Glomerular visceral epithelial cell (primary cell): ENCODE data around the gene CDK7.
A peak's percentile ranks its signal among the peaks of the same experiment; 100 is the strongest.

ENCODE experiments used
- DNase-seq: peaks from one replicate; pipeline ENCODE4 v3.0.0-alpha.2; 2016; ENCODE audit errors: extremely low spot score

Gene CDK7

DNA sequence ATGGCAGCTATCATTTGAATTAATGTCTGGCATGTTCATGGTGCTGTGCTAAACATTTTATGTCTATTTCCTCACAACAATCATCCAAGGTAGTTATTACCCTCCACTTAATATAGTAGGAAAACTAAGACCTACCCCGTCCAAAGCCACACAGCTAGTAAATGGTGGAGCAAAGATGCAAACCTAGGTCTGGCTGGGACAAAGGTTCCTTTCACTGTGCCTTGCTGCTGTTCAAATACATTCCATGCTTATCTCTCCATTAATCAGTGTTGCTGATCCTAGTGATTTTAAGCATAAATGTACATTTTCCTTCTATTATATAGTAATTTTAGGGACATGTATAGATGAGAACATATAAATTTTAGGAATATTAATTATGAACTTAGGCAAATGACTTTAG, 59.2 kb downstream of the CDK7 start:
- DNase-seq = no peak

DNA sequence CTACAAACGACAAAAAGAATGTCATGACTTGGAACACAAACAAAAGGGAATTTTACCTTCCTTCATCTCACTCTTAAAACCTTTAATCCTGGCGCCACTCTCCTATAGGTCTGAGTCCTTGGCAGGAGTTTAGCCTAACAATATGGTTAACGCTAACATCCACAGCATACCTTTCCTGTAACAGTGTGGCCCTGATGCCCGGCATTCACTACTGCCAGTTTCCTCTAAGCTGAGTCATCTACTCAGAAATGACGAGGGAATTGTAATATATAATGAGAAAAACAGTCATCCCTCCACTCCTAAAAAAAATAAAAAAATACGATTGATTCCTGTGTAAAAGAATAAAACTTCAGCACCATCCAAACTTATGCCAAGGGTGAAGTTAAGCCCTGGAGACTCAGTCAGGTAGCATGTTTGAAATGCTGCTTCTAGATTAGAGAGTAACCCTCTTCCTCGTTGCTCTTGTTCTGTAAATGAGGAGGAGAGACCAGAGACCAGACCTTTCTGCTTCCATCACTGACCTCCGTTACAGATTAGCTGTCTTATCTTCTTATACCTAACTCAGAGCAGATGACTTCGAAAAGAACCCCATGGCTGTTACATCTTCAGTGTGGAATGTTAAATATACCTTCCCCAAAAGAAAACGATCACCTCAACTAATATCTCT, 60.5 kb downstream of the CDK7 start:
- DNase-seq = peak; percentile 34

DNA sequence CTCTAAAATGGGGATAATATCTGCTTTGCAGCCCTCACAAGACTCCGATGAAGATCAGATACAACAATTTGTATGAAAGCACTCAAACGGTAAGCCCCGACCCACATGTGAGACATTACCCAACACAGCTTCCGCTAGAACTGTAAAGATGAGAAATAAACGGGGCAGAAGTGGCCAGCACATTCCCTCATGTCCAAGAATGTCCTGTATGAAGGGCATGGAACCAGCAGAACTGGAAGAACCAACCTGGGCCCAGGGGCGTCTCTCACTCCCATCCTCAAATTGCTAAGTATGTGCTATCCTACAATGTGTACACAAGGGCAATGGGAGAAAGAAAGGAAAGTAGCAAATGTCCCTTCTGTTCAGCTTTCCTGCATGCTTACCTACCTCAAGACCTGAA, 64.9 kb downstream of the CDK7 start:
- no peak for DNase-seq

DNA sequence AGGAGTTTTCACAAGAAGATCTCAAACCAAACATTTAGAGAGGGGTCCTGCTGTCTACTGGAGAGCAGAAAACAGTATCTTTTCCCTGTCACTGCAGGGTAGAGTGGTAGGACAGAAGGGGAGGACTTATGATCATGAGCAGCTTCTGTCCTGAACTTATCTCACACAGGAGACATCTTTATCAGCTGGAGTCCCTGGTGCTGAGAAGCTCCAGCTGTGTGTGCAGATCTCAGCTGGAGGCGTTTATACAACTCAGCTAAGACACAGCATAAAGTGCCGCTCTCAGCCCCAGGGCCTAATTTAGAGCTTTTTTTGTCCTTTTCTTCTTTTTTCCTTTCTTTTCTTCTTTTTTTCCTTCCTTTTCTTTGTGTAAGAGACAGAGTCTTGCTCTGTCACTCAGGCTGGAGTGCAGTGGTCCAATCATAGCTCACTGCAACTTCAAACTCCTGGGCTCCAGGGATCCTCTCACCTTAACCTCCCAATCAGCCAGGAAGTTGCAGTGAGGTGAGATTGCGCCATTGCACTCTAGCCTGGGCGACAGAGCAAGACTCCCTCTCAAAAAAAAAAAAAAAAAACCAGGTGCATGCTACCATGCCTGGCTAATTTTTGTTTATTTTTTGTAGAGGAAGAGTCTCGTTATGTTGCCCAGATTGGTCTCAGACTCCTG, 66.0 kb downstream of the CDK7 start:
- DNase-seq = no peak

DNA sequence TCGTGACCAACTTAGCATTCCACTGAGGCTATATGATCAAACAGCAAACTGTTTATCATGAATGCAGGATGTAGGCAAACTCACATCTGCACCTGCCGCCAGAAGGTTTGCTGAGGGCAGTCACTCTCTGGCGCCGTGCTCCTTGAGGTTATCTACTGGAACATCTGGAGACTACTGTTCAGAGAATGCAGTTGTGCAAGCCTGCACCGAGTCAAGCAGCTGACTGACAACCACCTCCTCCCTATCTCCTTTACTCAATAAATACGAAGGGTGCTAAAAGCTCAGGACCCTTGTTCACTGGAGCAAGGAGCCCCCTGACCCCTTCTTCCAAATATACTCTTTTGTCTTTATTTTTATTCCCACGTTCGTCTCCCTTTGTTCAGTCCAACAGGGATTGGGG, 70.8 kb downstream of the CDK7 start:
- no peak for DNase-seq

DNA sequence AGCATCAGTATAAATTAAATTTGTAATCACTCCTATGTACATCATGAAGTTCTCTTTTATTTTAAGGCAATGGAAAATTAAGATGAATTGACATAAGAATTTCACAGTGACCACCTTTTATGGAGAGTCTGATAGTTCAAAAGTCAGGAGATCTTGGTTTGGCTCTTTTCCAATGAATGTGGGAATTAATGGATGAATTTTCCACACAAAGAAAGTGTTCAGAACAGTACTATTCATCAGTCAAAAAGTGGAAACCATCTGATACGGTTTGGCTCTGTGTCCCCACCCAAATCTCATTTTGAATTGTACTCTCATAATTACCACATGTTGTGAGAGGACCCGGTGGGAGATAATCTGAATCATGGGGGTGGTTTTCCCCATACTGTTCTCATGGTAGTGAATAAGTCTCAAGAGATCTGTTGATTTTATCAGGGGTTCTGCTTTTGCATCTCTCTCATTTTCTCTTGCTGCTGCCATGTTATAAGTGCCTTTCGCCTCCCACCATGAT, 73.4 kb downstream of the CDK7 start:
- no peak for DNase-seq

DNA sequence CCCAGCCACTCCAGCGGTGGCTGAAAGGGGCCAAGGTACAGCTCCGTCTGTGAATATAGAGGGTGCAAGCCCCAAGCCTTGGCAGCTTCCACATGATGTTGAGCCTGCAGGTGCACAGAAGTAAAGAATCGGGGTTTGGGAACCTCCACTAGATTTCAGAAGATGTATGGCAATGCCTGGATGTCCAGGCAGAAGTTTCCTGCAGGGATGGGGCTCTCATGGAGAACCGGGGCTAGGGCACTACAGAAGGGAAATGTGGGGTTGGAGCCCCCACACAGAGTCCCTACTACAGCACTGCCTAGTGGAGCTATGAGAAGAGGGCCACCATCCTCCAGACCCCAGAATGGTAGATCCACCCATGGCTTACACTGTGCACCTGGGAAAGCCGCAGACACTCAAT, 74.7 kb downstream of the CDK7 start:
- DNase-seq = no peak

DNA sequence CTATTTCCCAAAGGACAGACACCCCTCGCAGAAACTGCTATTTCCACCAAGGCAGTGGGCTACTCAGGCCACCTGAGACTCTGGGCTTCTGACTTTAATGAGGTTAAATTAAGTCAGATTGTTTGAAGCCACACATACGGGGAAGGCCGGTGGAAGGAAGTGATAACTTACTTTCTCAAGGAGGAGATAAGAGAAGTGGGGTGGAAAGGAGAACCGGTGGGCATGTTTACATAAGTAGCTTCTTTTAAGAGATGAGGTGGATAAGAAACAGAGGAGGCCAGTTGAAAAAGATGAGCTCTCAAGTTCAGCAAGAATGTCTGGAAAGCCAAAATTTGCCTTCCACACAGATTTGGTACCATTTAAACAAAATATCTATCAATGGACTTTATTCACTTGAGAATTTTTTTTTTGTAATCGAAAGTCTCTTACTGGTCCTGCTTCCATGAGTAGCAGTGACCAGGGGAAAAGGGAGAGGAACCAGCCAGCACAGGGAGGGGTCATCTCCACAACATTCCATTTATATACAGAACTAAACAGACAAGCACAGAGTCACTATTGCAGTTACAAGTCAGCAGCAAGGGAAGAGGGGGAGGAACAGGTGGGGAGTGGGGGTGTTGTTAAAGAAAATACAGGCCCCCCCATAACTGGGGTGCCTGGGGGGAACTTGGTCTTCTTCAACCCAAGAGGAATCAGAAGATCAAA, 77.9 kb downstream of the CDK7 start:
- no peak for DNase-seq

DNA sequence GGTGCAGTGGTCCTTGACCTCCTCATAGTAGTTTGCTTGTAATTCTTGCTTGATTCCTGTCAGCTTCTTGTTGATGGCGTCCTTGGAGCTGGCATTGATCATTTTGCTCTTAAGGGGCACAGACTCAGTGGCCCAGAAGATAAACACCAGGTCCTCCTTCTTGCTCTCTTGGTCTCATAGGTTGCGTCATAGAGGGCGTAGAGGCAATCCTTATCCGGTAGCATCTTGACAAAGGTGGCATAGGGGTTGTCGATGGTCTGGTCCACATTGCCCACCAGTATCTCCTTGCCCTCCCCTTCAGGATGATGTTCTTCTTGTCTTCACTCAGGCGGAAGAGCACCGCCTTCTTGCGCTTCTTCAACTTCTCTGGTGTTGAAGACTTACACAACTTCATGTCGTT, 78.7 kb downstream of the CDK7 start:
- no peak for DNase-seq

DNA sequence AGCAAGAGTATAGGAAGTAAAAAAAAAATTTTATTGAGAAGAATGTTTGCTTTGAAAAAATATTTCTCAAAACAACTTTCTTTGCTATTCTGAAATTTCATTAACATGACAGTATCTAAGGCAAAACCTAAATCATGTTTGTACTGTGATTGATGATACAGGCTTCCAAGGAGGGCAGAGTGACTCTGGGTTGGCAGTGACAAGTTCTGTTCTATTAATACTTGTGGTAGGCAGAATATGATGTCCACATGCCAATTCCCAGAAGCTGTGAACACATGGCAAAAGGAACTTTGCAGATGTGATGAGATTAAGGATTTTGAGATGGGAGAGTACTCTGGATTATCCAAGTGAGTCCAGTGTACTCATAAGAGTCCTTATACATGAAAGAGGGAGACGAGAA, 81.3 kb downstream of the CDK7 start:
- DNase-seq = no peak

DNA sequence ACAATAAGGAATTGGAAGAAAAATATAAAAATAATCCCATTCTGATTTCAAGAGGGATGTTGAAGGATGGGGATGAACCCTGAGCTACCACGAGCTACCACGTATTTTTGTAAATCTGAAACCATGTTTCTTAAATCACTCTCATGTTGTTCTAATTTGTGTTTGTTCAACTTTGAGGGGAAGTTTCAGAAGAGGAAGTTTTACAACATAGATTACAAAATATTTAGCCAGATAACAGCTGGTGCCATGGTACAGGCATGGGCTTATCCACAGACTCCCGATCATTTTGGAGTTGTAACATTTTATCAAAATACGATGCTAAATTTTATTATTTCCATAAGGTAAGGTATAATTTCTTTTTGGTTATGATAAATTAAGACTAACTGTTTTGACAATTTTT, 82.7 kb downstream of the CDK7 start:
- DNase-seq = no peak

DNA sequence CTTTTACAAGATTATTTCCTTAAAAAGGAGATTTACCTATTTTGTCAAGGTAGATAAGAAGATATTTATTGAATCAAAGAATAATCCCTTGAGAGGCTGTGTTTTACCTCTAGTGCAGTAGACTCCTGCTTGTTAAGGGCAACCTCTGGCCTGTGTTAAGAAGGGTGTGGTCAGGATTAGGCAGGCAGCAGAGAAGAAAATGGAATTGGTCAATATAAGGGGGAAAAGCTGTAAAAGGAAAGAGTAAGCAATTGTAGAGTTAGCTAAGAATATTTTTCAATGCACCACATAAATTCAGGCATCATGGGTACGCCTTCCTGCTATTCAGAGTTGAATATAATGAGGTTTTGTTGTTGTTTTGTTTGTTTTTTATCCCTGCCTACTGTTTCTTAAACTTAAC, 91.7 kb downstream of the CDK7 start:
- no peak for DNase-seq
